CD14-positive monocyte (primary cell): ENCODE measurements around the gene IVD. TPM values are rescaled to one million over a fixed set of nuclear protein-coding genes. Genes with fewer than 3 reads are reported as not detected.

Source experiments
- DNase-seq, 3 donors: peaks; one replicate each; pipeline ENCODE4 v3.0.0-alpha.2; 2011 to 2022
- H2AFZ ChIP-seq: 2 replicates; pipeline ENCODE4 v1.6.0; 2012; ENCODE audit warnings: mild to moderate bottlenecking, low read depth, low read length, inconsistent platforms; ENCODE audit not compliant: insufficient read depth, poor library complexity, severe bottlenecking
- H3K27ac ChIP-seq, 2 donors: 1 replicate in 1 of 2; 2 replicates in 1 of 2; pipeline ENCODE4 v1.5.1; 2012 to 2013; ENCODE audit warnings: low read length in 2 of 2, control low read depth in 1 of 2, inconsistent platforms in 1 of 2, low read depth in 1 of 2, mild to moderate bottlenecking in 1 of 2
- H3K27me3 ChIP-seq, 2 donors: one replicate each; pipeline versions ENCODE4 v1.6.0 to v1.6.1; 2011 to 2013; ENCODE audit warnings: low read length in 2 of 2; ENCODE audit not compliant: control insufficient read depth in 2 of 2, insufficient read depth in 2 of 2
- H3K36me3 ChIP-seq, 2 donors: replicated peaks in 1 of 2; 1 replicate in 1 of 2; 2 replicates in 1 of 2; pipeline versions ENCODE4 v1.5.1 to v1.6.1; 2012 to 2013; ENCODE audit warnings: low read length in 2 of 2, control low read depth in 1 of 2, inconsistent platforms in 1 of 2, mild to moderate bottlenecking in 1 of 2; ENCODE audit not compliant: insufficient read depth in 2 of 2, control insufficient read depth in 1 of 2
- H3K4me1 ChIP-seq, 2 donors: 1 replicate in 1 of 2; 2 replicates in 1 of 2; pipeline versions ENCODE4 v1.5.1 to v1.6.1; 2012 to 2013; ENCODE audit warnings: low read length in 2 of 2, control low read depth in 1 of 2, inconsistent platforms in 1 of 2, mild to moderate bottlenecking in 1 of 2, moderate library complexity in 1 of 2; ENCODE audit not compliant: insufficient read depth in 2 of 2, control insufficient read depth in 1 of 2
- H3K4me2 ChIP-seq: replicated peaks from 2 replicates; pipeline ENCODE3; 2012; ENCODE audit warnings: low read length, moderate library complexity, mild to moderate bottlenecking; ENCODE audit not compliant: poor library complexity, severe bottlenecking; ENCODE audit errors: extremely low read depth
- H3K4me3 ChIP-seq, 3 experiments: fragments of 200-600 bp in 1 of 3; sonication (generic) in 1 of 3; replicated peaks in 1 of 3; 1 replicate in 2 of 3; 2 replicates in 1 of 3; pipeline ENCODE4 v1.5.1; 2011 to 2013; ENCODE audit warnings: low read length in 3 of 3, mild to moderate bottlenecking in 3 of 3, control low read depth in 2 of 3, low read depth in 2 of 3, inconsistent platforms in 1 of 3, moderate library complexity in 1 of 3
- H3K79me2 ChIP-seq: 2 replicates; pipeline ENCODE4 v1.6.0; 2012; ENCODE audit warnings: mild to moderate bottlenecking, control low read depth, inconsistent platforms, low read length, moderate library complexity; ENCODE audit not compliant: insufficient read depth
- H3K9ac ChIP-seq: 2 replicates; pipeline ENCODE4 v1.6.0; 2017; ENCODE audit warnings: low read length, mild to moderate bottlenecking; ENCODE audit not compliant: insufficient read depth, poor library complexity, severe bottlenecking
- H3K9me3 ChIP-seq, 2 donors: replicated peaks in 1 of 2; 1 replicate in 1 of 2; 2 replicates in 1 of 2; pipeline versions ENCODE4 v1.5.1 to v1.6.1; 2012 to 2013; ENCODE audit warnings: low read length in 2 of 2, control low read depth in 1 of 2; ENCODE audit not compliant: control insufficient read depth in 1 of 2, insufficient read depth in 1 of 2
- H4K20me1 ChIP-seq: 2 replicates; pipeline ENCODE4 v1.6.0; 2012; ENCODE audit warnings: mild to moderate bottlenecking, low read length, control low read depth, moderate library complexity; ENCODE audit not compliant: insufficient read depth
- H3K27ac Mint-ChIP-seq, 7 donors: one replicate each; pipeline ENCODE4 v1.8.0; 2020; ENCODE audit warnings: mild to moderate bottlenecking in 7 of 7, mixed read lengths in 7 of 7, moderate library complexity in 6 of 7, inconsistent platforms in 2 of 7
- H3K27me3 Mint-ChIP-seq, 3 donors: one replicate each; pipeline ENCODE4 v1.8.0; 2021 to 2022; ENCODE audit warnings: low read depth in 3 of 3, mild to moderate bottlenecking in 3 of 3, mixed read lengths in 3 of 3, moderate library complexity in 3 of 3, inconsistent platforms in 1 of 3
- H3K36me3 Mint-ChIP-seq, 2 donors: one replicate each; pipeline ENCODE4 v1.8.0; 2020; ENCODE audit warnings: mixed read lengths in 2 of 2, inconsistent platforms in 1 of 2, mild to moderate bottlenecking in 1 of 2
- H3K4me1 Mint-ChIP-seq: one replicate; pipeline ENCODE4 v1.8.0; 2020; ENCODE audit warnings: mild to moderate bottlenecking, mixed read lengths
- H3K4me3 Mint-ChIP-seq, 2 donors: one replicate each; pipeline ENCODE4 v1.8.0; 2020; ENCODE audit warnings: mild to moderate bottlenecking in 2 of 2, mixed read lengths in 2 of 2, moderate library complexity in 1 of 2
- H3K9me3 Mint-ChIP-seq, 7 donors: one replicate each; pipeline ENCODE4 v1.8.0; 2020 to 2022; ENCODE audit warnings: mixed read lengths in 7 of 7, mild to moderate bottlenecking in 6 of 7, moderate library complexity in 6 of 7, inconsistent platforms in 2 of 7
- CTCF ChIP-seq: fragments of 200-600 bp; IDR thresholded peaks from one replicate; pipeline ENCODE4 v1.8.0; 2022; ENCODE audit warnings: antibody characterized with exemption, mild to moderate bottlenecking
- WGBS: methylation state at CpG from one replicate; pipeline ENCODE4 v1.1.5; 2013; ENCODE audit warnings: missing lambda C conversion rate; ENCODE audit not compliant: insufficient coverage; 5-methylcytosine and 5-hydroxymethylcytosine counted together
- intact Hi-C, 2 donors: fragments of 100-400 bp; cut with micrococcal nuclease; formaldehyde crosslinking; loops; one replicate each; pipeline versions ENCODE4 v1.15.0 to v1.15.1; 2023
- polyA plus RNA-seq, 3 donors: library from polyadenylated mRNA; depleted of rRNA in 1 of 3; unstranded in 2 of 3; stranded (reverse) in 1 of 3; fragments of 300-500 nt in 2 of 3; fragments of >200 nt in 1 of 3; fragmentation: Illumina TruSeq in 2 of 3; gene quantifications; 1 replicate in 2 of 3; 2 replicates in 1 of 3; pipeline ENCODE4 v1.2.3, GENCODE V29; 2012 to 2021

IVD gene
- polyA plus RNA-seq, 3 donors: 28.6 to 46.3 (median 31.3) TPM

- peaks cover 26% of the 10 kb centered on the region for H3K79me2 ChIP-seq
- Mint-ChIP-seq H3K4me1 (peaks cover 50% of the 10 kb centered on the region), H3K4me3 (peak overlapping the region; percentile 95 to 99), H3K27me3 (peaks cover 72 to 86% (median 74%) of the 10 kb centered on the region in 3 donors), H3K27ac (peak overlapping the region in 1 of 7 donors; percentile 41), H3K36me3 (peaks cover 14 to 26% of the 10 kb centered on the region in 2 donors), H3K9me3 (peaks cover 0 to 29% (median 7%) of the 10 kb centered on the region in 7 donors)
- H3K4me2 ChIP-seq: peak overlapping the region; percentile 99
- intact Hi-C loops: no loop called here
- peaks cover 41 to 67% of the 10 kb centered on the region in 2 donors for H3K27me3 ChIP-seq
- peak overlapping the region; percentile 90 for H2AFZ ChIP-seq
- H3K36me3 ChIP-seq: no peaks in the 10 kb centered on the region
- WGBS: 18% methylated on average over 3 of the region's 15 CpGs
- H3K4me1 ChIP-seq: peaks cover 28 to 44% of the 10 kb centered on the region in 2 donors
- peaks cover 0 to 7% of the 10 kb centered on the region in 2 donors for H3K9me3 ChIP-seq
- DNase-seq: no peak
- peaks cover 27% of the 10 kb centered on the region for H4K20me1 ChIP-seq
- H3K4me3 ChIP-seq: peak overlapping the region in 1 of 3 experiments; percentile 84
- no peak overlapping the region for H3K27ac ChIP-seq
- H3K9ac ChIP-seq: no peak overlapping the region
- no peak for TF ChIP-seq CTCF
Measured at GRCh38 chr15:40439461-40439959, 33.9 kb downstream of the IVD start.

GRCh38 chr15:40439960-40440742 lies 34.6 kb downstream of the IVD start:
- Mint-ChIP-seq H3K36me3 (peaks cover 13 to 26% of the 10 kb centered on the region in 2 donors), H3K4me1 (peaks cover 54% of the 10 kb centered on the region), H3K9me3 (peaks cover 0 to 25% (median 5%) of the 10 kb centered on the region in 7 donors), H3K27me3 (peaks cover 67 to 82% (median 68%) of the 10 kb centered on the region in 3 donors), H3K27ac (peak overlapping the region in 4 of 7 donors; percentile 10 to 75 (median 30)), H3K4me3 (peak overlapping the region; percentile 95 to 99)
- Histone ChIP-seq H3K27ac (peak overlapping the region in 1 of 2 donors; percentile 0), H3K4me1 (peaks cover 28 to 44% of the 10 kb centered on the region in 2 donors), H3K9ac (peak overlapping the region; percentile 54), H4K20me1 (peaks cover 33% of the 10 kb centered on the region), H3K9me3 (peaks cover 0 to 7% of the 10 kb centered on the region in 2 donors), H3K4me3 (peak overlapping the region; percentile 23 to 84 (median 40)), H3K36me3 (no peaks in the 10 kb centered on the region), H2AFZ (peak overlapping the region; percentile 90), H3K79me2 (peaks cover 33% of the 10 kb centered on the region), H3K4me2 (peak overlapping the region; percentile 99), H3K27me3 (peaks cover 36 to 61% of the 10 kb centered on the region in 2 donors)
- peak in 2 of 3 donors; percentile 20 to 21 for DNase-seq
- 2% methylated on average over 23 of the region's 35 CpGs for WGBS
- intact Hi-C loops: loop anchor here in 1 of 2 donors (5.0 kb wide), 1 partner anchor 67 kb away; no protein-coding TSS in a partner anchor
- no peak for TF ChIP-seq CTCF
